ENCODE measurements around the gene PROB1. TPM values are rescaled to one million over a fixed set of nuclear protein-coding genes. Genes with fewer than 3 reads are reported as not detected.

PROB1 gene
- total RNA-seq, 1 experiment from 2014 or later = 3.4 TPM

DNA sequence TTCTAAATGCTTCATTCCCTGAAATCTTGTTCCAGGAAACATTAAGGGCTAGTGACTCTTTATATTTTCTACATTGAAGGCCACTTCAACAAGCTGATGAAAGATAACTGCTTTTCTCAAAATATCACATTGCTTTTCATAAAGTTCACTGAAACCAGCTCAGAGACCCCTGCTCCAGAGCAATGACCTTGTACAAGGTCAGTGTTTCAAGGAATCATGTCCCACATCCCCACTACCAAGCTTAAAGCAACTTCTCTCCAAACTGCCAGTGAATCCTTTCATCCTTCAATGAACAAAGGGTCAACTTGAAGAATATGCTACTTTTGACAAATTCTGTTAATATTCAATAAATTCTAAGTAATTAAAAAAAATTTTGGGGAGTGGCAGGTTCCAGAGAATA, 21.0 kb upstream of the PROB1 start:
- Histone ChIP-seq H3K18ac (ENCODE audit: insufficient read length, low read depth, low read length) (no peak overlapping the region), H4K20me1 (ENCODE audit: control insufficient read depth, insufficient read depth, insufficient read length) (no peaks in the 10 kb centered on the region), H2AFZ (ENCODE audit: low read length) (no peak overlapping the region), H2BK5ac (ENCODE audit: insufficient read length, low read length) (no peak overlapping the region), H3K4ac (ENCODE audit: low read depth, low read length) (no peak overlapping the region), H3T11ph (ENCODE audit: low read length) (no peak overlapping the region), H3K23me2 (ENCODE audit: insufficient read length, low read depth, low read length, poor library complexity, severe bottlenecking) (no peaks in the 10 kb centered on the region), H3K14ac (ENCODE audit: insufficient read depth, low read length) (no peak overlapping the region), H2BK20ac (ENCODE audit: low read depth, low read length, poor library complexity, severe bottlenecking) (no peak overlapping the region), H3K56ac (ENCODE audit: insufficient read length, low read depth, low read length) (no peak overlapping the region), H3K9ac (ENCODE audit: extremely low read depth, insufficient read length, low read length) (no peak overlapping the region), H3K79me1 (ENCODE audit: insufficient read depth, low read depth, low read length, poor library complexity, severe bottlenecking) (no peaks in the 10 kb centered on the region), H3K23ac (ENCODE audit: insufficient read length, low read depth, low read length) (no peak overlapping the region), H4K8ac (replicated peaks; ENCODE audit: insufficient read length, low read depth, low read length) (no peak overlapping the region), H2AK5ac (ENCODE audit: insufficient read length, low read length) (no peak overlapping the region), H4K5ac (ENCODE audit: insufficient read length, low read depth, low read length) (no peak overlapping the region), H3K4me1 (ENCODE audit: insufficient read depth, low read length) (no peaks in the 10 kb centered on the region), H3K79me2 (ENCODE audit: insufficient read depth, low read length) (no peaks in the 10 kb centered on the region), H3K9me3 (ENCODE audit: control insufficient read depth, low read depth, low read length) (no peaks in the 10 kb centered on the region), H2BK15ac (ENCODE audit: low read depth, low read length) (no peak overlapping the region), H4K91ac (ENCODE audit: insufficient read length, low read depth, low read length) (no peak overlapping the region), H3K27me3 (ENCODE audit: insufficient read depth, low read length) (no peaks in the 10 kb centered on the region), H3K27ac (ENCODE audit: insufficient read length, low read depth, low read length) (no peak overlapping the region), H2BK120ac (ENCODE audit: low read depth, low read length, poor library complexity, severe bottlenecking) (no peak overlapping the region), H3K4me2 (ENCODE audit: insufficient read depth, insufficient read length, low read length) (no peak overlapping the region), H2BK12ac (ENCODE audit: insufficient read length, low read depth, low read length) (no peak overlapping the region)
- peaks cover 0 to 46% (median 34%) of the 10 kb centered on the region in 3 experiments; a peak in 5 of 7 replicates for H3K36me3 Mint-ChIP-seq (ENCODE audit: insufficient read depth in 1 of 3, low read depth in 3 of 3)
- peaks cover 15 to 21% of the 10 kb centered on the region in 2 experiments for H3K4me1 Mint-ChIP-seq
- H3K9me3 Mint-ChIP-seq = no peaks in the 10 kb centered on the region
- TF ChIP-seq, protein P1, sequence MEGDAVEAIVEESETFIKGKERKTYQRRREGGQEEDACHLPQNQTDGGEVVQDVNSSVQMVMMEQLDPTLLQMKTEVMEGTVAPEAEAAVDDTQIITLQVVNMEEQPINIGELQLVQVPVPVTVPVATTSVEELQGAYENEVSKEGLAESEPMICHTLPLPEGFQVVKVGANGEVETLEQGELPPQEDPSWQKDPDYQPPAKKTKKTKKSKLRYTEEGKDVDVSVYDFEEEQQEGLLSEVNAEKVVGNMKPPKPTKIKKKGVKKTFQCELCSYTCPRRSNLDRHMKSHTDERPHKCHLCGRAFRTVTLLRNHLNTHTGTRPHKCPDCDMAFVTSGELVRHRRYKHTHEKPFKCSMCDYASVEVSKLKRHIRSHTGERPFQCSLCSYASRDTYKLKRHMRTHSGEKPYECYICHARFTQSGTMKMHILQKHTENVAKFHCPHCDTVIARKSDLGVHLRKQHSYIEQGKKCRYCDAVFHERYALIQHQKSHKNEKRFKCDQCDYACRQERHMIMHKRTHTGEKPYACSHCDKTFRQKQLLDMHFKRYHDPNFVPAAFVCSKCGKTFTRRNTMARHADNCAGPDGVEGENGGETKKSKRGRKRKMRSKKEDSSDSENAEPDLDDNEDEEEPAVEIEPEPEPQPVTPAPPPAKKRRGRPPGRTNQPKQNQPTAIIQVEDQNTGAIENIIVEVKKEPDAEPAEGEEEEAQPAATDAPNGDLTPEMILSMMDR (conservative IDR thresholded peaks at IDR 0.05) = no peak
- H3K27ac Mint-ChIP-seq = no peak overlapping the region
- no peak overlapping the region for H3K4me3 Mint-ChIP-seq
- peaks cover 1% of the 10 kb centered on the region for H3K27me3 Mint-ChIP-seq (ENCODE audit: low read depth)
- DNase-seq = no peak
